Mesothelial cell of epicardium (in vitro differentiated cells): ENCODE measurements around the gene GSDMA. TPM values are rescaled to one million over a fixed set of nuclear protein-coding genes. Genes with fewer than 3 reads are reported as not detected.

Source experiments
- DNase-seq, 2 experiments: peaks; one replicate each; pipeline ENCODE4 v3.0.0; 2021; ENCODE audit warnings: low spot score in 2 of 2; ENCODE audit not compliant: unreplicated experiment in 2 of 2
- H3K27ac Mint-ChIP-seq: 2 replicates; pipeline ENCODE4 v1.8.0; 2021; ENCODE audit warnings: mixed read lengths
- H3K27me3 Mint-ChIP-seq: 2 replicates; pipeline ENCODE4 v1.8.0; 2021; ENCODE audit warnings: low read depth, mixed read lengths
- H3K36me3 Mint-ChIP-seq: 2 replicates; pipeline ENCODE4 v1.8.0; 2021; ENCODE audit warnings: mixed read lengths
- H3K4me1 Mint-ChIP-seq: 2 replicates; pipeline ENCODE4 v1.8.0; 2021; ENCODE audit warnings: mixed read lengths
- H3K4me3 Mint-ChIP-seq: 2 replicates; pipeline ENCODE4 v1.8.0; 2021; ENCODE audit warnings: mild to moderate bottlenecking, moderate library complexity, mixed read lengths
- H3K9me3 Mint-ChIP-seq: 2 replicates; pipeline ENCODE4 v1.8.0; 2021; ENCODE audit warnings: mixed read lengths
- CTCF ChIP-seq: fragments of 200-600 bp; sonication (generic); IDR thresholded peaks from one replicate; pipeline ENCODE4 v1.5.0; 2021; ENCODE audit warnings: antibody characterized with exemption; ENCODE audit not compliant: unreplicated experiment
- microRNA-seq: library from miRNA; unstranded; fragments of <30 nt; microRNA quantifications from one replicate; pipeline ENCODE4 v1.2.0, GENCODE V29; 2021; ENCODE audit warnings: inconsistent platforms, mixed read lengths
- total RNA-seq: library from RNA; stranded (reverse); gene quantifications from 3 replicates; pipeline ENCODE4 v1.2.1, GENCODE V29; 2021

The GSDMA gene
- total RNA-seq, 1 donor from 2014 or later, result not detected

- no peak for TF ChIP-seq CTCF
- Mint-ChIP-seq H3K4me1 (peaks cover 10% of the 10 kb centered on the region), H3K27ac (no peak overlapping the region), H3K27me3 (no peaks in the 10 kb centered on the region), H3K4me3 (no peak overlapping the region), H3K9me3 (no peaks in the 10 kb centered on the region), H3K36me3 (peaks cover 38% of the 10 kb centered on the region)
- DNase-seq, result no peak
These were observed 60.9 kb downstream of the GSDMA start for GRCh38 chr17:40023590-40024292.

- Mint-ChIP-seq H3K36me3 (peaks cover 44% of the 10 kb centered on the region), H3K27ac (no peak overlapping the region), H3K4me1 (peaks cover 6% of the 10 kb centered on the region), H3K4me3 (no peak overlapping the region), H3K27me3 (no peaks in the 10 kb centered on the region), H3K9me3 (no peaks in the 10 kb centered on the region)
- no peak for DNase-seq
- TF ChIP-seq CTCF, result no peak
These were observed 62.1 kb downstream of the GSDMA start for GRCh38 chr17:40024901-40025300.

GRCh38 chr17:40025559-40025958 is 62.8 kb downstream of the GSDMA start:
- Mint-ChIP-seq H3K4me1 (peaks cover 6% of the 10 kb centered on the region), H3K27ac (no peak overlapping the region), H3K36me3 (peaks cover 44% of the 10 kb centered on the region), H3K27me3 (no peaks in the 10 kb centered on the region), H3K4me3 (no peak overlapping the region), H3K9me3 (no peaks in the 10 kb centered on the region)
- TF ChIP-seq CTCF, result no peak
- DNase-seq, result no peak

GRCh38 chr17:40025991-40026815 is 63.4 kb downstream of the GSDMA start:
- Mint-ChIP-seq H3K4me1 (peaks cover 6% of the 10 kb centered on the region), H3K4me3 (no peak overlapping the region), H3K27me3 (no peaks in the 10 kb centered on the region), H3K36me3 (peaks cover 46% of the 10 kb centered on the region), H3K9me3 (no peaks in the 10 kb centered on the region), H3K27ac (no peak overlapping the region)
- TF ChIP-seq CTCF, result no peak
- DNase-seq, result no peak

- Mint-ChIP-seq H3K4me1 (peaks cover 6% of the 10 kb centered on the region), H3K27ac (no peak overlapping the region), H3K36me3 (peaks cover 47% of the 10 kb centered on the region), H3K27me3 (no peaks in the 10 kb centered on the region), H3K4me3 (no peak overlapping the region), H3K9me3 (no peaks in the 10 kb centered on the region)
- peak; percentile 61 to 80 for DNase-seq
- peak; percentile 99 for TF ChIP-seq CTCF
These were observed 64.2 kb downstream of the GSDMA start for GRCh38 chr17:40026816-40027613.

Small RNA genes lying within 50 kb of the gene (microRNA-seq; reads per million reads assigned to microRNA genes)
- 2.1 reads per million for gene MIR6884

Other genes starting within 250 kb of the GSDMA start
- 35.3 to 35.9 TPM (median 35.3 TPM) in 3 replicates for gene MIEN1, start 232.5 kb upstream of the GSDMA start, total RNA-seq
- 44.6 to 53.3 TPM (median 46.4 TPM) in 3 replicates for gene GRB7, start 225.1 kb upstream of the GSDMA start, total RNA-seq
- gene IKZF3, start 98.7 kb upstream of the GSDMA start, total RNA-seq, result 0.58 to 0.75 TPM (median 0.67 TPM) in 3 replicates
- not detected in 3 replicates for gene ZPBP2, start 94.8 kb upstream of the GSDMA start, total RNA-seq
- gene GSDMB, start 44.4 kb upstream of the GSDMA start, total RNA-seq, result 26.8 to 31.7 TPM (median 28.1 TPM) in 3 replicates
- 67.1 to 78.3 TPM (median 69.4 TPM) in 3 replicates for gene ORMDL3, start 35.4 kb upstream of the GSDMA start, total RNA-seq
- not detected in 3 replicates for gene LRRC3C, start 35.3 kb upstream of the GSDMA start, total RNA-seq
- gene PSMD3, start 17.8 kb downstream of the GSDMA start, total RNA-seq, result 107 to 111 TPM (median 110 TPM) in 3 replicates
- gene CSF3, start 52.4 kb downstream of the GSDMA start, total RNA-seq, result not detected in 3 replicates
- 125 to 131 TPM (median 130 TPM) in 3 replicates for gene MED24, start 91.4 kb downstream of the GSDMA start, total RNA-seq
- gene THRA, start 100.0 kb downstream of the GSDMA start, total RNA-seq, result 42.4 to 44.3 TPM (median 43.6 TPM) in 3 replicates
- gene NR1D1, start 137.6 kb downstream of the GSDMA start, total RNA-seq, result 2.4 to 2.6 TPM (median 2.6 TPM) in 3 replicates
- 132 to 139 TPM (median 135 TPM) in 3 replicates for gene MSL1, start 159.0 kb downstream of the GSDMA start, total RNA-seq
- gene CASC3, start 177.5 kb downstream of the GSDMA start, total RNA-seq, result 103 to 107 TPM (median 107 TPM) in 3 replicates
- gene RAPGEFL1, start 214.5 kb downstream of the GSDMA start, total RNA-seq, result 23.1 to 28.2 TPM (median 23.8 TPM) in 3 replicates